ENCODE results near the gene MTHFD2L. TPM values are rescaled to one million over a fixed set of nuclear protein-coding genes. Genes with fewer than 3 reads are reported as not detected.

MTHFD2L gene
- polyA plus RNA-seq (33.5 and 43.5 TPM in 2 replicates), polyA minus RNA-seq (61.1 and 63.6 TPM in 2 replicates)

GRCh38 chr4:74157561-74158465 lies at the start of gene MTHFD2L:
Gene MTHFD2L, plus strand, starts transcription at chr4:74158118. Its CDS starts 21 bp downstream, at chr4:74158139.
- Histone ChIP-seq H3K27ac (ENCODE audit: low read length) (peak within 1 kb of the TSS; percentile 68), H3K27me3 (ENCODE audit: insufficient read depth, low read depth, low read length) (no peaks in the 10 kb centered on the region), H2AFZ (ENCODE audit: low read depth, low read length) (peak within 1 kb of the TSS; percentile 54), H3K36me3 (ENCODE audit: insufficient read depth, low read length) (peaks cover 7% of the 10 kb centered on the region), H4K20me1 (ENCODE audit: insufficient read depth) (no peaks in the 10 kb centered on the region), H3K4me3 (ENCODE audit: low read length) (peak within 1 kb of the TSS; percentile 76), H3K9me2 (ENCODE audit: insufficient read depth, low read length) (no peaks in the 10 kb centered on the region), H3K9me3 (ENCODE audit: low read length) (no peaks in the 10 kb centered on the region), H3K4me2 (ENCODE audit: low read length) (peak within 1 kb of the TSS; percentile 82), H3F3A (ENCODE audit: insufficient read depth, low read length, poor library complexity, severe bottlenecking) (no peaks in the 10 kb centered on the region), H3K9ac (ENCODE audit: low read length) (peak within 1 kb of the TSS; percentile 82), H3K79me2 (replicated peaks; ENCODE audit: insufficient read depth, low read length) (peaks cover 15% of the 10 kb centered on the region)
- TF ChIP-seq EP300 (conservative IDR thresholded peaks at IDR 0.05; ENCODE audit: poor library complexity, severe bottlenecking) (peak; percentile 12), RAD21 (conservative IDR thresholded peaks at IDR 0.05) (no peak), EZH2 (IDR thresholded peaks at IDR 0.05; ENCODE audit: borderline replicate concordance, insufficient read depth, low read length, poor library complexity, severe bottlenecking) (no peak), CTCF (IDR thresholded peaks at IDR 0.05; ENCODE audit: poor library complexity, severe bottlenecking) (no peak), POLR2AphosphoS5 (IDR thresholded peaks at IDR 0.05) (no peak), REST (IDR thresholded peaks at IDR 0.05; ENCODE audit: borderline replicate concordance) (peak; percentile 64), TAF1 (IDR thresholded peaks at IDR 0.05; ENCODE audit: low read depth) (peak; percentile 70), MXI1 (conservative IDR thresholded peaks at IDR 0.05; ENCODE audit: poor library complexity, severe bottlenecking) (peak; percentile 83), SMC3 (conservative IDR thresholded peaks at IDR 0.05; ENCODE audit: poor library complexity) (no peak)

GRCh38 chr4:74108457-74109115 lies 49.3 kb upstream of the MTHFD2L start:
- Histone ChIP-seq H3F3A (ENCODE audit: insufficient read depth, low read length, poor library complexity, severe bottlenecking) (no peaks in the 10 kb centered on the region), H3K79me2 (replicated peaks; ENCODE audit: insufficient read depth, low read length) (no peaks in the 10 kb centered on the region), H3K9ac (ENCODE audit: low read length) (no peak overlapping the region), H3K27me3 (ENCODE audit: insufficient read depth, low read depth, low read length) (no peaks in the 10 kb centered on the region), H3K4me3 (ENCODE audit: low read length) (no peak overlapping the region), H3K36me3 (ENCODE audit: insufficient read depth, low read length) (no peaks in the 10 kb centered on the region), H3K9me3 (ENCODE audit: low read length) (no peaks in the 10 kb centered on the region), H4K20me1 (ENCODE audit: insufficient read depth) (no peaks in the 10 kb centered on the region), H2AFZ (ENCODE audit: low read depth, low read length) (no peak overlapping the region), H3K27ac (ENCODE audit: low read length) (no peak overlapping the region), H3K4me2 (ENCODE audit: low read length) (no peak overlapping the region), H3K9me2 (ENCODE audit: insufficient read depth, low read length) (no peaks in the 10 kb centered on the region)
- TF ChIP-seq EP300 (conservative IDR thresholded peaks at IDR 0.05; ENCODE audit: poor library complexity, severe bottlenecking) (no peak), TAF1 (IDR thresholded peaks at IDR 0.05; ENCODE audit: low read depth) (no peak), RAD21 (conservative IDR thresholded peaks at IDR 0.05) (no peak), CTCF (IDR thresholded peaks at IDR 0.05; ENCODE audit: poor library complexity, severe bottlenecking) (no peak), EZH2 (IDR thresholded peaks at IDR 0.05; ENCODE audit: borderline replicate concordance, insufficient read depth, low read length, poor library complexity, severe bottlenecking) (no peak), REST (IDR thresholded peaks at IDR 0.05; ENCODE audit: borderline replicate concordance) (no peak), POLR2AphosphoS5 (IDR thresholded peaks at IDR 0.05) (no peak), SMC3 (conservative IDR thresholded peaks at IDR 0.05; ENCODE audit: poor library complexity) (no peak), MXI1 (conservative IDR thresholded peaks at IDR 0.05; ENCODE audit: poor library complexity, severe bottlenecking) (no peak)

Data from neural cell (in vitro differentiated cells).